Mesodermal cell (in vitro differentiated cells): Measurements from ENCODE around the gene RPTOR.

Source experiments
- H3K27ac ChIP-seq: 2 replicates; pipeline ENCODE4 v1.7.0; 2013; ENCODE audit warnings: mild to moderate bottlenecking, low read depth, low read length, moderate library complexity; ENCODE audit not compliant: severe bottlenecking
- H3K36me3 ChIP-seq: 2 replicates; pipeline ENCODE4 v1.7.1; 2013; ENCODE audit warnings: mild to moderate bottlenecking, low read length, moderate library complexity; ENCODE audit not compliant: control insufficient read depth, insufficient read depth
- H3K4me1 ChIP-seq: one replicate; pipeline ENCODE4 v1.7.1; 2013; ENCODE audit warnings: mild to moderate bottlenecking, low read length; ENCODE audit not compliant: insufficient read depth, control insufficient read depth, poor library complexity, severe bottlenecking
- H3K4me3 ChIP-seq: 2 replicates; pipeline ENCODE4 v1.7.0; 2013; ENCODE audit warnings: low read length, control low read depth, mild to moderate bottlenecking; ENCODE audit not compliant: insufficient read depth, poor library complexity, severe bottlenecking; ENCODE audit errors: extremely low read depth
- H3K9me3 ChIP-seq: 2 replicates; pipeline ENCODE4 v1.7.1; 2013; ENCODE audit warnings: mild to moderate bottlenecking, low read length, moderate library complexity; ENCODE audit not compliant: control insufficient read depth
- WGBS, 2 experiments: methylation state at CpG; one replicate each; pipeline ENCODE4 v1.1.5; 2013; ENCODE audit warnings: missing lambda C conversion rate in 2 of 2; ENCODE audit not compliant: insufficient coverage in 2 of 2; 5-methylcytosine and 5-hydroxymethylcytosine counted together

The RPTOR gene

DNA sequence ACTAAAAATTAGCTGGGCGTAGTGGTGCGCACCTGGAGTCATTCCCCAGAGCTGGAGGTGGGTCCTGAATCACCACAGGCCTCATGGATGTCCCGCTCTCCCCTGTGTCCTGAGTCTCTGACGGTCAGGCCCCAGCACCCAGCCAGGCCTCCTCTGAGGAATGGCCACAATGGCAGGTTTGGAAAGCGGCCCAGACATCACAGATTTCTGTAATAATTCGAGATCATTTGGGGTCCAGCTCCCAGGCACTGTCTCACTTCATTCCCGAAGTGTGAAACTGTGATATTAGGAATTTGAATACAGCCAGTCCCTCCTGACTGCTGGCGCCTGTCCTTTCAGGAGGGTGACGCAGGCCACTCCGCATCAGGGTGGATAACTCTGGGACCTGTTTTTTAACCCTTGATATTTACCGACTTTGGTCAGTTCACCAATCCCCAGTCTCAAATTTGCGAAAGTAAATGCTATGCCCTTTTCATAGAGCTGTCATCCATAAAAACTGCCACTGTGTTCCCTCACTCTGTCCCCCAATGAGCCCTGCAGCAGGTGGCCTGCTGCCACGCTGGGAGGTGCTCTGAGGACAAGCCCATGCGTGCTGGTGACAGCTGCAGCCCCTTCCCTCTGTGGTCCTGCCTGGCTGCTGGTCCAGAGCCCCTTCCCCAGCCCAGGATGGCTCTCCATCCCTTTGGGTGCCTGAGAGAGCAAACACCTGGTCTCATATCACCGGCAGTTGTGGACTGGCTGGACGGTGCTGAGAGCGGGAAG is 28.3 kb upstream of the RPTOR start:
- Histone ChIP-seq H3K9me3 (no peaks in the 10 kb centered on the region), H3K4me1 (no peaks in the 10 kb centered on the region), H3K27ac (no peak overlapping the region), H3K4me3 (no peak overlapping the region), H3K36me3 (no peaks in the 10 kb centered on the region)
- WGBS, 2 experiments: 89 to 90% methylated on average over 16 to 17 of the region's 17 CpGs

DNA sequence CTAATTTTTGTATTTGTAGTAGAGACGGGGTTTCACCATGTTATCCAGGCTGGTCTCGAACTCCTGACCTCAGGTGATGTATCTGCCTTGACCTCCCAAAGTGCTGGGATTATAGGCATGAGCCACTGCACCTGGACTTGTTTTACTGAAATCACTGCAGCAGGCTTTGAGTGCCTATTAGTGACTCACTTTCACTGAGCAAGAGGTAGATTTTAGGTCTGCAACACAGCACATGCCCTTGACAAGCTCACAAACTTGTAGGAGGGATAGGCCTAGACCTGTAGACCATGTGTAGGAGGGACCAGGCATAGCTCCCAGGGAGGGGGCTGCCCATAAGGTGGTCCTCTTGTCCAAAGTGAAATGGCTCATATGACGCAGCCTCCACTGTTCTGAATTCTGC is 27.0 kb upstream of the RPTOR start:
- WGBS, 2 experiments: 83 to 89% methylated on average over 3 of the region's 3 CpGs
- Histone ChIP-seq H3K9me3 (no peaks in the 10 kb centered on the region), H3K4me3 (no peak overlapping the region), H3K36me3 (no peaks in the 10 kb centered on the region), H3K27ac (no peak overlapping the region), H3K4me1 (no peaks in the 10 kb centered on the region)

GRCh38 chr17:80518392-80518791 is 26.2 kb upstream of the RPTOR start:
- Histone ChIP-seq H3K36me3 (no peaks in the 10 kb centered on the region), H3K9me3 (peaks cover 5% of the 10 kb centered on the region), H3K4me3 (no peak overlapping the region), H3K4me1 (no peaks in the 10 kb centered on the region), H3K27ac (no peak overlapping the region)
- WGBS, 2 experiments: 75% methylated on average over 1 of the region's 1 CpG

DNA sequence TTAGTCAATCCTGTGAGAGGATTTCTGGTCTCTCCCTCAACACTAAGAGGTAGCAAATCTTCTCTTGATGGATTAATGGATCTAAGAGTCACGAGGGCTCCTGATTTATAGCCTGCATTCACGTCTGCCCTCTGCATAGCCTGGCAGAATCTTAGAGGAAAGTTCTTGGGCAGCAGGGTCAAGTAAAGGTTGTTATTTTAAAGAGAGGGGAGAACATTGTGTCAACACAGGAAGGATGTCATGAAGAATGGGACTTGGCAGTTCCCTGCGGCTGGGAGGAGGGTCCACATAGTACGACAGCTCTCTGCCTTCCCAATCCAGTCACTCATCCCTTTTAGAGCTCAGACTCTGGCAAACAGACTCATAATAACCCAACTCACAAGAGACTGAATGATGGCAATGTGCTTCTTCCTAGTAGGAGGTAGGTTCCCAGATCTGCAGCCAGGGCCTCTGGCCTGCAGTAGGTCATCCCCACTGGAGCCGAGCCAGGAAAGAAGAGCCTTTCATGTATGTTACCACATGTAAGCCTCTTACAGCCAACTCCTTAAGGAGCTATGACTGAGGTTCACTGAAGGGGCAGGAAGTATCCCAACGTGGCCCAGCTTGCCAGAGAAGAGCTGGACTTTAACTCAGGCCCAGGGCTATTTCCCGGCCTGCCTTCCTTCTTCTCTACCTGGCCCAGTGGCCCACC is 25.4 kb upstream of the RPTOR start:
- H3K9me3 ChIP-seq: peaks cover 6% of the 10 kb centered on the region
- WGBS, 2 experiments: 78 to 82% methylated on average over 4 of the region's 7 CpGs
- no peaks in the 10 kb centered on the region for H3K36me3 ChIP-seq
- no peak overlapping the region for H3K27ac ChIP-seq
- no peaks in the 10 kb centered on the region for H3K4me1 ChIP-seq
- H3K4me3 ChIP-seq: no peak overlapping the region

DNA sequence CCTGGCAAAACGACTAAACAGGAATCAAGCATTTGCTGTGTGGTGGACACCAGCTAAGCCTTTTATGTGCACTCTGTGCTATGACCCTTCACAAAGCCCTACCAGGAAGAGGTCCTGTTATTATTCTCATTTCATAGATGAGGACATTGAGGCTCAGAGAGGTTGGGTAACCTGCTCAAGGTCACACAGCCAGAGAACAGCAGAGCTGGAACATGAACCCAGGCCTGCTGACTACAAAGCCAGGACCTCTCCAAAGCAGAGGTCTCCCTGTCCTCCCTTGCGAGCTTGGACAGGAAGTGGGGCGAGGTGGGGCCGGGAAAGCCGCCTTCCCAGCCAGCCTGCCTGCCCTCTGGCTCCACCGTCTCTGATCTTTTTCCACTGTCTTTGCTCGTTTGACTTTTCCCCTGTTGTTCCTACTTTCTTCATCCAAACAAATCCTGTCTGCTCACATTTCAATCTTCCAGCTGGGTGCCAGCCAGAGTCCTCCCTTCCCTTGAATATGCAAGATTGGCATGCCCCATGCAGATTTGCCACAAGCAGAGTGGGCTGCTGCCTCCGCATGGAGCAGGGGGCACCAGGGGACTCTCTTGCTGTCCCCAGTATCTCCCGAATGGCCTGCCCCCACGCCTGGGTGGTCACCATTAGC is 23.7 kb upstream of the RPTOR start:
- Histone ChIP-seq H3K4me1 (no peaks in the 10 kb centered on the region), H3K9me3 (peaks cover 6% of the 10 kb centered on the region), H3K36me3 (no peaks in the 10 kb centered on the region), H3K27ac (no peak overlapping the region), H3K4me3 (no peak overlapping the region)
- 79 to 85% methylated on average over 6 to 10 of the region's 10 CpGs for WGBS, 2 experiments

GRCh38 chr17:80523054-80523744 is 21.4 kb upstream of the RPTOR start:
- H3K4me3 ChIP-seq: no peak overlapping the region
- no peak overlapping the region for H3K27ac ChIP-seq
- H3K4me1 ChIP-seq: peaks cover 3% of the 10 kb centered on the region
- peaks cover 6% of the 10 kb centered on the region for H3K9me3 ChIP-seq
- 93 to 94% methylated on average over 11 of the region's 12 CpGs for WGBS, 2 experiments
- no peaks in the 10 kb centered on the region for H3K36me3 ChIP-seq

- Histone ChIP-seq H3K4me3 (no peak overlapping the region), H3K4me1 (peaks cover 3% of the 10 kb centered on the region), H3K36me3 (no peaks in the 10 kb centered on the region), H3K27ac (no peak overlapping the region), H3K9me3 (peaks cover 6% of the 10 kb centered on the region)
- 84 to 85% methylated on average over 9 to 13 of the region's 16 CpGs for WGBS, 2 experiments
These were observed 20.5 kb upstream of the RPTOR start for GRCh38 chr17:80523956-80524712.

GRCh38 chr17:80526116-80526910 is 18.3 kb upstream of the RPTOR start:
- WGBS, 2 experiments: 63 to 69% methylated on average over 22 to 25 of the region's 28 CpGs
- peaks cover 10% of the 10 kb centered on the region for H3K4me1 ChIP-seq
- no peak overlapping the region for H3K4me3 ChIP-seq

GRCh38 chr17:80527016-80527645 is 17.5 kb upstream of the RPTOR start:
- Histone ChIP-seq H3K27ac (no peak overlapping the region), H3K4me1 (peaks cover 10% of the 10 kb centered on the region), H3K9me3 (peaks cover 6% of the 10 kb centered on the region), H3K36me3 (no peaks in the 10 kb centered on the region), H3K4me3 (no peak overlapping the region)
- 88 to 89% methylated on average over 18 to 21 of the region's 21 CpGs for WGBS, 2 experiments

More at GRCh38 chr17:80526116-80526910, 18.3 kb upstream of the RPTOR start:
- no peaks in the 10 kb centered on the region for H3K36me3 ChIP-seq
- H3K27ac ChIP-seq: no peak overlapping the region
- peaks cover 6% of the 10 kb centered on the region for H3K9me3 ChIP-seq
